ENCODE data around the gene PEX14.

PEX14 gene

GRCh38 chr1:10475510-10475909 lies 760 bp downstream of the PEX14 start:
- Histone ChIP-seq H3K27ac (replicated peaks) (peak overlapping the region; percentile 72), H3K27me3 (ENCODE audit: insufficient read depth, poor library complexity, severe bottlenecking) (no peaks in the 10 kb centered on the region), H3K4me3 (replicated peaks; ENCODE audit: insufficient read depth, low read length) (peak overlapping the region; percentile 99)
- no peak for DNase-seq (ENCODE audit: low read depth in 1 of 2, low spot score in 1 of 2)
- TF ChIP-seq REST (IDR thresholded peaks at IDR 0.05; ENCODE audit: insufficient replicate concordance, low read depth) (no peak), POLR2AphosphoS5 (IDR thresholded peaks at IDR 0.05; ENCODE audit: low read depth) (no peak), GABPA (IDR thresholded peaks at IDR 0.05; ENCODE audit: low read depth) (no peak), SPI1 (IDR thresholded peaks at IDR 0.05; ENCODE audit: borderline replicate concordance, low read depth) (no peak), CTCF (IDR thresholded peaks at IDR 0.05; ENCODE audit: insufficient read depth, low read length) (no peak)

- Histone ChIP-seq H3K4me3 (replicated peaks; ENCODE audit: insufficient read depth, low read length) (no peak overlapping the region), H3K27me3 (ENCODE audit: insufficient read depth, poor library complexity, severe bottlenecking) (no peaks in the 10 kb centered on the region), H3K27ac (replicated peaks) (no peak overlapping the region)
- no peak for DNase-seq (ENCODE audit: low read depth in 1 of 2, low spot score in 1 of 2)
- TF ChIP-seq GABPA (IDR thresholded peaks at IDR 0.05; ENCODE audit: low read depth) (no peak), SPI1 (IDR thresholded peaks at IDR 0.05; ENCODE audit: borderline replicate concordance, low read depth) (no peak), REST (IDR thresholded peaks at IDR 0.05; ENCODE audit: insufficient replicate concordance, low read depth) (no peak), POLR2AphosphoS5 (IDR thresholded peaks at IDR 0.05; ENCODE audit: low read depth) (no peak), CTCF (IDR thresholded peaks at IDR 0.05; ENCODE audit: insufficient read depth, low read length) (no peak)
Measured at GRCh38 chr1:10479296-10479695, 4.5 kb downstream of the PEX14 start.

GRCh38 chr1:10480614-10481013 lies 5.9 kb downstream of the PEX14 start:
- no peak for DNase-seq (ENCODE audit: low read depth in 1 of 2, low spot score in 1 of 2)
- no peaks in the 10 kb centered on the region for H3K27me3 ChIP-seq (ENCODE audit: insufficient read depth, poor library complexity, severe bottlenecking)
- no peak for TF ChIP-seq GABPA (IDR thresholded peaks at IDR 0.05; ENCODE audit: low read depth)
- TF ChIP-seq CTCF (IDR thresholded peaks at IDR 0.05; ENCODE audit: insufficient read depth, low read length): no peak
- TF ChIP-seq SPI1 (IDR thresholded peaks at IDR 0.05; ENCODE audit: borderline replicate concordance, low read depth): no peak
- TF ChIP-seq POLR2AphosphoS5 (IDR thresholded peaks at IDR 0.05; ENCODE audit: low read depth): no peak
- no peak for TF ChIP-seq REST (IDR thresholded peaks at IDR 0.05; ENCODE audit: insufficient replicate concordance, low read depth)
- H3K4me3 ChIP-seq (replicated peaks; ENCODE audit: insufficient read depth, low read length): no peak overlapping the region
- no peak overlapping the region for H3K27ac ChIP-seq (replicated peaks)

All from HL-60 (cell line).